CD4-positive, alpha-beta T cell treated with Interleukin-10 for 1 hour (primary cell): ENCODE results near the gene NXN.
"Not testable (repeated sequence)": the region's sequence is repeated elsewhere in the genome, so short reads cannot be mapped to it uniquely, and the experiment has no call there.

ENCODE experiments used
- DNase-seq: peaks from one replicate; pipeline ENCODE4 v3.0.0-alpha.2; 2020

The NXN gene

GRCh38 chr17:978103-979093 lies 1.2 kb downstream of the NXN start:
- DNase-seq, result no peak

- no peak for DNase-seq
These were observed 2.4 kb downstream of the NXN start for GRCh38 chr17:977166-977565.

DNA sequence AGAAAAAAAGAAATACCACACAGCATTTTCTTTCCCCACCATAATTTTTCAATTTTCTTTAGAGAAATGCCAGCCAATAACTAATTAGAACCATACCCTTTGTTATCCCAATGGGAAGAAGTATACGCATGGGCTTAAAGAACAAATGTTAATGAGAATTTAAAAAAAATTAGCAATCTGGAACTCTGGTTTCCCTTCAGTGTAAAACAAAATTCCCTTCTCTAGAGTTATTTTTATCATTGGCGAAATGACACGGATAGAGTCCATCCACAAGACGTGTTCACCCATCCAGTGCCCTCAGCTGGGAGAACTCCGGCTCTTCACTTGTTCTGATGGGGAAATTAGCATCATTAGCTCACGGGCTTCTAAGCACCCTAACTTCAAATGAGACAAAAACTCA lies 3.3 kb downstream of the NXN start:
- no peak for DNase-seq

GRCh38 chr17:975371-975915 lies 4.1 kb downstream of the NXN start:
- DNase-seq, result no peak

GRCh38 chr17:974778-975177 lies 4.8 kb downstream of the NXN start:
- not testable (repeated sequence) for DNase-seq

GRCh38 chr17:973053-973452 lies 6.5 kb downstream of the NXN start:
- DNase-seq, result no peak

DNA sequence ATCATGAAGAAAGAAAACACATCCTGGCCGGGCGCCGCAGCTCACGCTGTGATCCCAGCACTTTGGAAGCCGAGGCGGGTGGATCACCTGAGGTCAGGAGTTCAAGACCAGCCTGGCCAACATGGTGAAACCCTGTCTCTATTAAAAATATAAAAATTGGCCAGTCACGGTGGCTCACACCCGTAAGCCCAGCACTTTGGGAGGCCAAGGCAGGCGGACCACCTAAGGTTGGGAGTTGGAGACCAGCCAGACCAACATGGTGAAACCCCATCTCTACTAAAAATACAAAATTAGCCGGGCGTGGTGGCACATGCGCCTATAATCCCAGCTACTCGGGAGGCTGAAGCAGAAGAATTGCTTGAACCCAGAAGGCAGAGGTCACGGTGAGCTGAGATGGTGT lies 7.7 kb downstream of the NXN start:
- not testable (repeated sequence) for DNase-seq

DNA sequence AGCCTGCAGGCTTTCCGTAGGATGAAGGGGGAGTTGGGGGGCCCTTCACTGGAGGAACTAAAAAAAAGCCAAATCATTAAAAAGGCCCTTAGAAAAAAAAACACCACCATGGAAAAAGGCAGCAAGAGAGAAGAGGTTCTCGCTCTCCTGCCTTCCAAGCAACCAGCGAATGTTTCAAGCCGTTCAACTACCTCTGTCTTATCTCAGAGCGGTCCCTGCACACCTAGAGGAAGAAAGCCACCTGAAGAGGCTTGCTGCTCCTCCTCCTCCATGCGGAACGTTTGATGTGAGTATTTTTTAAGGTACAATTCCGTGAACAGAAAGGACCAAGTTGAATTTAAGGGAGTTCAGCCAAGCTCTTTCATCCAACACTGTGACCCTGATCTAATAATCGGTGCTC lies 9.2 kb downstream of the NXN start:
- DNase-seq, result no peak

DNA sequence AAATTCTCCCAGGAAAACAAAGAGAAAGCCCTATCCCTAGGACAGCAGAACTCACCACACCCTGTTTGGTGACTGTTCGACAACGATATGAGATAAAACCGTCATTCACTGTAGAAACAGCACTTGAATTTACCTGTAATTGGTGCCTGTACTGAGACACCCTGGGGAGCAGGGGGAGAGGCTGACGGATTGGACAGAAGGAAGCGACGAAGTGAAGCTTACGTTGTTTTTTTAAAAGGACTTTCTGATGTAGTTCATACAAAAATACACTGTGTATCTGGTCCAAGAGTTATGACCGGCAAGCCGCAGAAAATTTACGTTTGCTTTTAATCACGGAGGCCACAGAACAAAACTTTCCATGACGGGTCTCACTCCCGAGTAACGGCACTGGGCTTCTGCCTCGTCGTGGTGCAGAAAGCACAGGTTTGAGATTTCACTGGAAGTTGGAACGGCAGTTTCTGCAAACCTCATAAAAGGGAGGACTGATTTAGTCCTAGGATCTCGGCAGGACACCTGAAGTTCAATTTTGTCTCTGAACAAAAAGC lies 9.7 kb downstream of the NXN start:
- no peak for DNase-seq

- no peak for DNase-seq
These were observed 10.5 kb downstream of the NXN start for GRCh38 chr17:968812-969730.

- no peak for DNase-seq
These were observed 12.5 kb downstream of the NXN start for GRCh38 chr17:967122-967521.

- no peak for DNase-seq
These were observed 14.1 kb downstream of the NXN start for GRCh38 chr17:965311-965989.

DNA sequence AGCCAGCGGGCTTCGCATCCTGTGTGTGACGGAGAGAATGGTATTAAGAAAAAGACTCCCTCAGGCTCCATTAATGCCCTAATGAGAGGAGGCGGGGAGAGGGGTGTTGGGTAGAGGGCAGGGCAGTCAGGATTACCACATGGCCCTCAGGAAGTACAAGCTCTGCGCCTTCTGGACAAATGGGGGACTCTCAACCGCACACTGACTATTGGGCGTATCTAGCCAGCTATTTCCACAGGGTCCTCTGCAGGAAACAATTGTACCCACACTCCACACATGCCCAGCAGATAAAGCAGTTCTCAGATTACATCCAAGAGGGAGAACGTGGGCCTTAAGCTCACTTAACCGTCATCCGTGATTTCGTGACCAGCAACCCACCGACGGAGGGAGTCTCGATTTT lies 14.7 kb downstream of the NXN start:
- DNase-seq, result no peak

GRCh38 chr17:962670-963069 lies 16.9 kb downstream of the NXN start:
- DNase-seq, result no peak

DNA sequence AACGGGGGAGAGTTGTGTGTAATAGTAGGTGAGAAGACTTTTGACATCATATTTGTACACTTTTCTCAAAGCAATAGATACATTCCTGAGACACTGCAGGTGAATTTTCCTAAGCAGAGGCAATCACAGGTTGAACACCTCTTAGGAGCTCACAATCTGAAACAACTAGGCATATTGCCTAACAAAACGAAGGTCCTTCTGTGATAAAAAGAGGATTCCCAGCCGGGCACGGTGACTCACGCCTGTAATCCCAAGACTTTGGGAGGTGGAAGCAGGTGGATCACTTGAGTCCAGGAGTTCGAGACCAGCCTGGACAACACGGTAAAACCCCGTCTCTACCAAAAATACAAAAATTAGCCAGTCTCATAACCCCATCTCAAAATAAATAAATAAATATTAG lies 17.4 kb downstream of the NXN start:
- DNase-seq, result no peak

- no peak for DNase-seq
These were observed 20.7 kb downstream of the NXN start for GRCh38 chr17:958712-959451.

DNA sequence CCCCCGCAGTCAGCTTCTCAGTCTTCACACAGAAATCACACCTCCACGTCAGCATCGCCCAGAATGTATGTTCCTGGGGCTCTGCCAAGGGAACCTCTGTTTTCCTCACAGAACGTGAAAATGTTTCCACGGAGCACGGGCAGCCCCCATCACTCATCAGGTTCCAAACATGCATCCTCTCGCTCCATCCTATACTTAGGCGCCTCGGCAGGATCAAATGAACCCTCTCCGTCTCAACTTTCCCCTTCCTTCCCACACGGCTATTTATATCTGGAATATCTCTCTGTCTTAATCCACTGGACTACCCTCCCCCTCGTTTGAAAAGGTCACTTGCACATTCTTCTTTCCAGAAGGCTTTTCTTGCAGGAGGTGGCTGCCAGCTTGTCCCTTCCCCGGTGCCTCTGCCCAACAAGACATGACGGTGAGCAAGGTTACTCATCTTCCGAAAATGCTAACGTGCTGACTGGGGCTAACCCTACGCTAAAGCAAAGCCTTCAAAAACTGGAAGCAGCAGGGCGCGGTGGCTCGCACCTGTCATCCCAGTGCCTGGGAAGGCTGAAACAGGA lies 21.6 kb downstream of the NXN start:
- DNase-seq, result no peak

- DNase-seq, result no peak
These were observed 22.7 kb downstream of the NXN start for GRCh38 chr17:956905-957304.

GRCh38 chr17:954431-955164 lies 25.0 kb downstream of the NXN start:
- DNase-seq, result no peak

- no peak for DNase-seq
These were observed 25.8 kb downstream of the NXN start for GRCh38 chr17:953767-954166.

GRCh38 chr17:952592-952991 lies 27.0 kb downstream of the NXN start:
- DNase-seq, result not testable (repeated sequence)
